ENCODE data around the gene CSNK1E.
A peak's percentile ranks its signal among the peaks of the same experiment; 100 is the strongest.
"Not testable (repeated sequence)": the region's sequence is repeated elsewhere in the genome, so short reads cannot be mapped to it uniquely, and the experiment has no call there.

Gene CSNK1E

GRCh38 chr22:38317122-38317994 is at the start of gene CSNK1E:
CSNK1E (minus strand) TSS chr22:38317433; CDS start chr22:38314157, 3,276 bp downstream.
- DNase-seq = peak; percentile 56

GRCh38 chr22:38365829-38366228 is 48.6 kb upstream of the CSNK1E start:
- not testable (repeated sequence) for DNase-seq

- not testable (repeated sequence) for DNase-seq
These were observed 47.9 kb upstream of the CSNK1E start for GRCh38 chr22:38365174-38365573.

GRCh38 chr22:38360560-38360959 is 43.3 kb upstream of the CSNK1E start:
- DNase-seq = not testable (repeated sequence)

GRCh38 chr22:38359817-38360216 is 42.6 kb upstream of the CSNK1E start:
- not testable (repeated sequence) for DNase-seq

GRCh38 chr22:38357971-38358370 is 40.7 kb upstream of the CSNK1E start:
- not testable (repeated sequence) for DNase-seq

GRCh38 chr22:38355275-38355674 is 38.0 kb upstream of the CSNK1E start:
- no peak for DNase-seq

- no peak for DNase-seq
These were observed 36.5 kb upstream of the CSNK1E start for GRCh38 chr22:38353701-38354100.

GRCh38 chr22:38353142-38353629 is 36.0 kb upstream of the CSNK1E start:
- DNase-seq = peak; percentile 35

- no peak for DNase-seq
These were observed 35.2 kb upstream of the CSNK1E start for GRCh38 chr22:38352436-38352835.

GRCh38 chr22:38350444-38351359 is 33.5 kb upstream of the CSNK1E start:
- DNase-seq = no peak

- DNase-seq = no peak
These were observed 31.7 kb upstream of the CSNK1E start for GRCh38 chr22:38348751-38349496.

GRCh38 chr22:38347944-38348750 is 30.9 kb upstream of the CSNK1E start:
- DNase-seq = no peak

GRCh38 chr22:38347181-38347943 is 30.1 kb upstream of the CSNK1E start:
- no peak for DNase-seq

GRCh38 chr22:38346506-38346905 is 29.3 kb upstream of the CSNK1E start:
- DNase-seq = no peak

GRCh38 chr22:38345782-38346181 is 28.5 kb upstream of the CSNK1E start:
- DNase-seq = no peak

- DNase-seq = not testable (repeated sequence)
These were observed 22.7 kb upstream of the CSNK1E start for GRCh38 chr22:38339893-38340292.

GRCh38 chr22:38338772-38339379 is 21.6 kb upstream of the CSNK1E start:
- DNase-seq = no peak

GRCh38 chr22:38336699-38337098 is 19.5 kb upstream of the CSNK1E start:
- DNase-seq = no peak

GRCh38 chr22:38335077-38335476 is 17.8 kb upstream of the CSNK1E start:
- DNase-seq = no peak
